HepG2 (cell line): ENCODE measurements around the gene SHISA5. TPM values are rescaled to one million over a fixed set of nuclear protein-coding genes. Genes with fewer than 3 reads are reported as not detected.

Source experiments
- ATF1 ChIP-seq: IDR thresholded peaks from 2 replicates; pipeline ENCODE4 v1.6.1; 2016; ENCODE audit warnings: mild to moderate bottlenecking, control low read depth
- ELF3 ChIP-seq: IDR thresholded peaks from 2 replicates; pipeline ENCODE4 v1.6.1; 2016; ENCODE audit warnings: missing genetic modification reagents, missing compliant biosample characterization
- IKZF4 ChIP-seq: sonication (generic); formaldehyde crosslinking; IDR thresholded peaks from 2 replicates; pipeline ENCODE4 v1.5.1; 2020; ENCODE audit warnings: borderline replicate concordance, mild to moderate bottlenecking, low read depth, missing genetic modification reagents; ENCODE audit errors: not compliant biosample characterization
- KMT2A ChIP-seq: sonication (generic); formaldehyde crosslinking; IDR thresholded peaks from 2 replicates; pipeline ENCODE4 v1.4.0; 2020; ENCODE audit warnings: missing genetic modification reagents
- MXD4 ChIP-seq: IDR thresholded peaks from 2 replicates; pipeline ENCODE4 v1.6.1; 2016; ENCODE audit warnings: mild to moderate bottlenecking, missing biosample characterization, missing genetic modification reagents
- NKX3-1 ChIP-seq: sonication (generic); formaldehyde crosslinking; IDR thresholded peaks from 2 replicates; pipeline ENCODE4 v1.5.0; 2020; ENCODE audit warnings: missing genetic modification reagents
- PCBP2 ChIP-seq: fragments of 200-400 bp; formaldehyde crosslinking; optimal IDR thresholded peaks from 2 replicates; pipeline ENCODE3; 2018; ENCODE audit warnings: low read length, low read depth; ENCODE audit not compliant: poor library complexity, severe bottlenecking
- POLR2A ChIP-seq, 2 experiments: IDR thresholded peaks; 2 replicates each; pipeline ENCODE4 v1.6.1; 2011; ENCODE audit warnings: low read depth in 2 of 2, low read length in 2 of 2, mild to moderate bottlenecking in 1 of 2, moderate library complexity in 1 of 2; ENCODE audit not compliant: insufficient read depth in 1 of 2
- SNAPC2 ChIP-seq: sonication (generic); formaldehyde crosslinking; IDR thresholded peaks from 2 replicates; pipeline ENCODE4 v1.8.1; 2022; ENCODE audit warnings: mild to moderate bottlenecking, missing genetic modification reagents
- SRSF1 ChIP-seq: fragments of 200-400 bp; formaldehyde crosslinking; optimal IDR thresholded peaks from 2 replicates; pipeline ENCODE3; 2017; ENCODE audit warnings: mild to moderate bottlenecking, low read depth, low read length, moderate library complexity
- XRCC5 ChIP-seq: fragments of 200-400 bp; formaldehyde crosslinking; optimal IDR thresholded peaks from 2 replicates; pipeline ENCODE3; 2017; ENCODE audit warnings: mild to moderate bottlenecking, low read length
- ZBTB8A ChIP-seq: sonication (generic); formaldehyde crosslinking; IDR thresholded peaks from 2 replicates; pipeline ENCODE4 v1.4.0; 2020; ENCODE audit warnings: mild to moderate bottlenecking, low read depth, missing genetic modification reagents, borderline replicate concordance
- ZNF253 ChIP-seq: sonication (generic); formaldehyde crosslinking; IDR thresholded peaks from 2 replicates; pipeline ENCODE4 v1.8.0; 2022; ENCODE audit warnings: mild to moderate bottlenecking, missing genetic modification reagents, borderline replicate concordance
- ZNF317 ChIP-seq: sonication (generic); formaldehyde crosslinking; IDR thresholded peaks from 2 replicates; pipeline ENCODE4 v1.5.0; 2020; ENCODE audit warnings: mild to moderate bottlenecking, missing genetic modification reagents
- ZNF7 ChIP-seq: IDR thresholded peaks from 2 replicates; pipeline ENCODE4 v1.6.1; 2016; ENCODE audit warnings: missing biosample characterization, missing genetic modification reagents
- ZNF772 ChIP-seq: sonication (generic); formaldehyde crosslinking; IDR thresholded peaks from 2 replicates; pipeline ENCODE4 v1.5.0; 2020; ENCODE audit warnings: mild to moderate bottlenecking, missing genetic modification reagents
- polyA plus RNA-seq, 8 experiments: library from polyadenylated mRNA; depleted of rRNA in 3 of 8; stranded (reverse) in 7 of 8; unstranded in 1 of 8; fragments of >200 nt; fragmentation: Illumina TruSeq in 4 of 8; extraction: Trizol in 4 of 8; gene quantifications; 2 replicates each; pipeline versions ENCODE4 v1.2.1 to v1.2.3, GENCODE V29; 2011 to 2016; ENCODE audit warnings: low read depth in 4 of 8, missing spikeins in 1 of 8, mixed read lengths in 1 of 8; ENCODE audit not compliant: insufficient read depth in 1 of 8
- total RNA-seq, 5 experiments: library from RNA; depleted of rRNA; stranded (reverse); fragments of >200 nt; fragmentation: Illumina TruSeq; extraction: Trizol; gene quantifications; 2 replicates each; pipeline ENCODE4 v1.2.3, GENCODE V29; 2016; ENCODE audit warnings: low read depth in 1 of 5
- TF ChIP-seq, protein P1 (sequence below): sonication (generic); formaldehyde crosslinking; IDR thresholded peaks from 2 replicates; pipeline ENCODE4 v1.5.0; 2020; ENCODE audit warnings: mild to moderate bottlenecking, missing genetic modification reagents
- TF ChIP-seq, protein P2 (sequence below): conservative IDR thresholded peaks from 2 replicates; pipeline ENCODE4 v1.6.1; 2018; ENCODE audit warnings: missing genetic modification reagents
- TF ChIP-seq, protein P3 (sequence below): sonication (generic); formaldehyde crosslinking; conservative IDR thresholded peaks from 2 replicates; pipeline ENCODE4 v1.4.0; 2020; ENCODE audit warnings: missing genetic modification reagents
- TF ChIP-seq, protein P4 (sequence below): sonication (generic); formaldehyde crosslinking; IDR thresholded peaks from 2 replicates; pipeline ENCODE4 v1.5.1; 2020; ENCODE audit warnings: mild to moderate bottlenecking, missing genetic modification reagents, borderline replicate concordance
- TF ChIP-seq, protein P5 (sequence below): sonication (generic); formaldehyde crosslinking; IDR thresholded peaks from 2 replicates; pipeline ENCODE4 v1.4.0; 2020; ENCODE audit warnings: missing genetic modification reagents

SHISA5 gene
- total and polyA plus RNA-seq, 2 of the 13 experiments (the other 11 are each of a cell fraction or from before 2014, with no cell fraction given) = 75.8 to 91.4 TPM

DNA sequence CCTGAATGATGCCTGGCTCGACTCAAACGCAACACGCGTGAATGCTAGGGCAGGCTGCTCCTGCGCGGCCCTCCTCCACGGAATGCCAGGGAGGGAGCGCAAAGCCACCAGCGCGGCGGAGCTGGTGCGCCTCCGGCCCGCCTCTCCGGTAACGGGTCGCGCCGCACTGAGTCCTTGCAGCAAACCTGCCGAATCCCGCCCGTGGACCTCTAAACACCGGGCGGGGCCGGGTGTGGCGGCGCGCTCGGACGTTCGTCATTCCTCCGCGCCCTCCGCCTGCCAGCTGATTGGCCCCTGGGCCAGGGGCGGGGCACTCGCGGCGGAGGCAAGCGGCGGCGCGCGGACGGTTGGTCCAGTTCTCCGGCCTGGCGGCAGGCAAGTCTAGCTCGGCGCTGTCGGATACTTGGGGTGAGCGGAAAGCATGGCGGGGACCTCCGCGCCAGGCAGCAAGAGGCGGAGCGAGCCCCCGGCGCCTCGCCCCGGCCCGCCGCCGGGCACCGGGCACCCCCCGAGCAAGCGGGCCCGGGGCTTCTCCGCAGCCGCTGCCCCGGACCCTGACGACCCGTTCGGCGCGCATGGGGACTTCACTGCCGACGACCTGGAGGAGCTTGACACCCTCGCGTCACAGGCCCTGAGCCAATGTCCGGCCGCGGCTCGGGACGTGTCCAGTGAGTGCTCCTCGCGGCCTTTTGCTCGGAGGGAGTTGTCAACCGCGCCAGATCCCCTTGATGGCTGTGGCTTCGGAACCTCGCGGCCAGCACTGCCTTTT lies 57.4 kb downstream of the SHISA5 start, which contains the start of gene ATRIP (continued):
- TF ChIP-seq XRCC5 = peak; percentile 57
- TF ChIP-seq ELF3 = peak; percentile 68
- TF ChIP-seq, protein P1, sequence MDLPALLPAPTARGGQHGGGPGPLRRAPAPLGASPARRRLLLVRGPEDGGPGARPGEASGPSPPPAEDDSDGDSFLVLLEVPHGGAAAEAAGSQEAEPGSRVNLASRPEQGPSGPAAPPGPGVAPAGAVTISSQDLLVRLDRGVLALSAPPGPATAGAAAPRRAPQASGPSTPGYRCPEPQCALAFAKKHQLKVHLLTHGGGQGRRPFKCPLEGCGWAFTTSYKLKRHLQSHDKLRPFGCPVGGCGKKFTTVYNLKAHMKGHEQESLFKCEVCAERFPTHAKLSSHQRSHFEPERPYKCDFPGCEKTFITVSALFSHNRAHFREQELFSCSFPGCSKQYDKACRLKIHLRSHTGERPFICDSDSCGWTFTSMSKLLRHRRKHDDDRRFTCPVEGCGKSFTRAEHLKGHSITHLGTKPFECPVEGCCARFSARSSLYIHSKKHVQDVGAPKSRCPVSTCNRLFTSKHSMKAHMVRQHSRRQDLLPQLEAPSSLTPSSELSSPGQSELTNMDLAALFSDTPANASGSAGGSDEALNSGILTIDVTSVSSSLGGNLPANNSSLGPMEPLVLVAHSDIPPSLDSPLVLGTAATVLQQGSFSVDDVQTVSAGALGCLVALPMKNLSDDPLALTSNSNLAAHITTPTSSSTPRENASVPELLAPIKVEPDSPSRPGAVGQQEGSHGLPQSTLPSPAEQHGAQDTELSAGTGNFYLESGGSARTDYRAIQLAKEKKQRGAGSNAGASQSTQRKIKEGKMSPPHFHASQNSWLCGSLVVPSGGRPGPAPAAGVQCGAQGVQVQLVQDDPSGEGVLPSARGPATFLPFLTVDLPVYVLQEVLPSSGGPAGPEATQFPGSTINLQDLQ = 0 out of 2 replicates have a peak, but pooled peaks have one; percentile 44
- peak; percentile 66; the same call in 1 of the 2 replicates for TF ChIP-seq ZNF317 (CRISPR knock-in tag)
- TF ChIP-seq MXD4 (CRISPR knock-in tag) = peak; percentile 97
- TF ChIP-seq ZNF772 (CRISPR knock-in tag) = peak; percentile 95
- TF ChIP-seq POLR2A (IDR thresholded peaks at IDR 0.05; ENCODE audit: insufficient read depth in 1 of 2, low read depth in 2 of 2, low read length in 2 of 2) = peak; percentile 91 to 98
- TF ChIP-seq IKZF4 = peak; percentile 88
- TF ChIP-seq ZNF253 (CRISPR knock-in tag) = 0 out of 2 replicates have a peak, but pooled peaks have one; percentile 37
- no peak for TF ChIP-seq ZBTB8A
- TF ChIP-seq, protein P2, sequence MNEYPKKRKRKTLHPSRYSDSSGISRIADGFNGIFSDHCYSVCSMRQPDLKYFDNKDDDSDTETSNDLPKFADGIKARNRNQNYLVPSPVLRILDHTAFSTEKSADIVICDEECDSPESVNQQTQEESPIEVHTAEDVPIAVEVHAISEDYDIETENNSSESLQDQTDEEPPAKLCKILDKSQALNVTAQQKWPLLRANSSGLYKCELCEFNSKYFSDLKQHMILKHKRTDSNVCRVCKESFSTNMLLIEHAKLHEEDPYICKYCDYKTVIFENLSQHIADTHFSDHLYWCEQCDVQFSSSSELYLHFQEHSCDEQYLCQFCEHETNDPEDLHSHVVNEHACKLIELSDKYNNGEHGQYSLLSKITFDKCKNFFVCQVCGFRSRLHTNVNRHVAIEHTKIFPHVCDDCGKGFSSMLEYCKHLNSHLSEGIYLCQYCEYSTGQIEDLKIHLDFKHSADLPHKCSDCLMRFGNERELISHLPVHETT (CRISPR knock-in tag) = peak; percentile 88
- TF ChIP-seq ATF1 (CRISPR knock-in tag) = peak; percentile 94
- TF ChIP-seq PCBP2 = no peak
- TF ChIP-seq, protein P3, sequence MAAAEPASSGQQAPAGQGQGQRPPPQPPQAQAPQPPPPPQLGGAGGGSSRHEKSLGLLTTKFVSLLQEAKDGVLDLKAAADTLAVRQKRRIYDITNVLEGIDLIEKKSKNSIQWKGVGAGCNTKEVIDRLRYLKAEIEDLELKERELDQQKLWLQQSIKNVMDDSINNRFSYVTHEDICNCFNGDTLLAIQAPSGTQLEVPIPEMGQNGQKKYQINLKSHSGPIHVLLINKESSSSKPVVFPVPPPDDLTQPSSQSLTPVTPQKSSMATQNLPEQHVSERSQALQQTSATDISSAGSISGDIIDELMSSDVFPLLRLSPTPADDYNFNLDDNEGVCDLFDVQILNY (CRISPR knock-in tag) = peak; percentile 76; the same call in 1 of the 2 replicates
- no peak for TF ChIP-seq SNAPC2 (CRISPR knock-in tag)
- TF ChIP-seq, protein P4, sequence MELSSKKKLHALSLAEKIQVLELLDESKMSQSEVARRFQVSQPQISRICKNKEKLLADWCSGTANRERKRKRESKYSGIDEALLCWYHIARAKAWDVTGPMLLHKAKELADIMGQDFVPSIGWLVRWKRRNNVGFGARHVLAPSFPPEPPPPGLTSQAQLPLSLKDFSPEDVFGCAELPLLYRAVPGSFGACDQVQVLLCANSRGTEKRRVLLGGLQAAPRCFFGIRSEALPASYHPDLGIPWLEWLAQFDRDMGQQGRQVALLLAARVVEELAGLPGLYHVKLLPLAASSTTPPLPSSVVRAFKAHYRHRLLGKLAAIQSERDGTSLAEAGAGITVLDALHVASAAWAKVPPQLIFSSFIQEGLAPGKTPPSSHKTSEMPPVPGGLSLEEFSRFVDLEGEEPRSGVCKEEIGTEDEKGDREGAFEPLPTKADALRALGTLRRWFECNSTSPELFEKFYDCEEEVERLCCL (CRISPR knock-in tag) = no peak
- TF ChIP-seq, protein P5, sequence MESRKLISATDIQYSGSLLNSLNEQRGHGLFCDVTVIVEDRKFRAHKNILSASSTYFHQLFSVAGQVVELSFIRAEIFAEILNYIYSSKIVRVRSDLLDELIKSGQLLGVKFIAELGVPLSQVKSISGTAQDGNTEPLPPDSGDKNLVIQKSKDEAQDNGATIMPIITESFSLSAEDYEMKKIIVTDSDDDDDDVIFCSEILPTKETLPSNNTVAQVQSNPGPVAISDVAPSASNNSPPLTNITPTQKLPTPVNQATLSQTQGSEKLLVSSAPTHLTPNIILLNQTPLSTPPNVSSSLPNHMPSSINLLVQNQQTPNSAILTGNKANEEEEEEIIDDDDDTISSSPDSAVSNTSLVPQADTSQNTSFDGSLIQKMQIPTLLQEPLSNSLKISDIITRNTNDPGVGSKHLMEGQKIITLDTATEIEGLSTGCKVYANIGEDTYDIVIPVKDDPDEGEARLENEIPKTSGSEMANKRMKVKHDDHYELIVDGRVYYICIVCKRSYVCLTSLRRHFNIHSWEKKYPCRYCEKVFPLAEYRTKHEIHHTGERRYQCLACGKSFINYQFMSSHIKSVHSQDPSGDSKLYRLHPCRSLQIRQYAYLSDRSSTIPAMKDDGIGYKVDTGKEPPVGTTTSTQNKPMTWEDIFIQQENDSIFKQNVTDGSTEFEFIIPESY (CRISPR knock-in tag) = peak; percentile 30; the same call in 1 of the 2 replicates
- TF ChIP-seq SRSF1 = no peak
- TF ChIP-seq NKX3-1 (CRISPR knock-in tag) = 0 out of 2 replicates have a peak, but pooled peaks have one; percentile 35
- TF ChIP-seq KMT2A (CRISPR knock-in tag) = peak; percentile 89
- no peak for TF ChIP-seq ZNF7
